Testis (tissue), 2 donors: ENCODE data around the gene WWP2.

Source experiments
- POLR2A ChIP-seq: fragments of 450-650 bp; IDR thresholded peaks from one replicate; pipeline ENCODE4 v1.6.1; 2017; ENCODE audit warnings: antibody characterized with exemption, mild to moderate bottlenecking, moderate library complexity
- TF ChIP-seq, protein P1 (sequence below), 3 experiments: fragments of 450-650 bp in 2 of 3; fragments of 200-600 bp in 1 of 3; sonication (generic) in 1 of 3; IDR thresholded peaks; one replicate each; pipeline ENCODE4 v1.5.1; 2016 to 2019; ENCODE audit warnings: antibody characterized with exemption in 3 of 3, mild to moderate bottlenecking in 2 of 3, moderate library complexity in 1 of 3

DNA sequence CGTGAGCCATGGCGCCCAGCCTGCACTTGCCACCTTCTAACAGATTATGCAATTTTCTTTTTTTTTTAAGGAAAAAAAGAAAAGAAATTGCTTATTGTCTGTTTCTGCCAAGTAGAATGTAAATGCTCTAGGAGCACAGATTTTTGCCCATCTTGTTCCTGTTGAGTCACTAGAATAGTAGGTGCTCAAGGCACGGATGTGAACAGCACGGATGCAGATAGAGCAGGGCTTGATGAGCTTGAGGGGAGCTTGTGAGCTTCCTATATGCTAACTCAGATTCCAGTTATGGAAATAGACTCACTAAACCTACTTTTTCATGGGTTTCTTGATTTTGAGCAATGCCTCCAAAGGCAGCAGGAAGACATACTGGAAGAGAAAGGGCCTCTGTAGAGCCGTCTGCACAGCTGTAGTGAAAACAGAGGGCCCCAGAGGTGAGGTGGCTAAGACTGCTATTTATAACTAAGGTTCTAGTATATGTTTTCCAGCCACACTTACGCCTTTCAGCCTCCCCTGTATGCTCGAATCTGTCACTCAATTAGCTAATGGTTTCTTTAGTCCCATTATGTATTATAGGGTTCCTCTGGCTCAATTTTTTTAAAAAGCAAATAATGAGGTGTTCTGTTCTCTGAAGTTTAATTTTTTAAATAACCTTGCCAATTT is 72.8 kb downstream of the WWP2 start:
- TF ChIP-seq, protein P1, sequence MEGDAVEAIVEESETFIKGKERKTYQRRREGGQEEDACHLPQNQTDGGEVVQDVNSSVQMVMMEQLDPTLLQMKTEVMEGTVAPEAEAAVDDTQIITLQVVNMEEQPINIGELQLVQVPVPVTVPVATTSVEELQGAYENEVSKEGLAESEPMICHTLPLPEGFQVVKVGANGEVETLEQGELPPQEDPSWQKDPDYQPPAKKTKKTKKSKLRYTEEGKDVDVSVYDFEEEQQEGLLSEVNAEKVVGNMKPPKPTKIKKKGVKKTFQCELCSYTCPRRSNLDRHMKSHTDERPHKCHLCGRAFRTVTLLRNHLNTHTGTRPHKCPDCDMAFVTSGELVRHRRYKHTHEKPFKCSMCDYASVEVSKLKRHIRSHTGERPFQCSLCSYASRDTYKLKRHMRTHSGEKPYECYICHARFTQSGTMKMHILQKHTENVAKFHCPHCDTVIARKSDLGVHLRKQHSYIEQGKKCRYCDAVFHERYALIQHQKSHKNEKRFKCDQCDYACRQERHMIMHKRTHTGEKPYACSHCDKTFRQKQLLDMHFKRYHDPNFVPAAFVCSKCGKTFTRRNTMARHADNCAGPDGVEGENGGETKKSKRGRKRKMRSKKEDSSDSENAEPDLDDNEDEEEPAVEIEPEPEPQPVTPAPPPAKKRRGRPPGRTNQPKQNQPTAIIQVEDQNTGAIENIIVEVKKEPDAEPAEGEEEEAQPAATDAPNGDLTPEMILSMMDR (IDR thresholded peaks at IDR 0.05) = no peak
- no peak for TF ChIP-seq POLR2A
